ENCODE measurements around the gene PGLYRP1. TPM values are rescaled to one million over a fixed set of nuclear protein-coding genes. Genes with fewer than 3 reads are reported as not detected.

Gene PGLYRP1
- total RNA-seq, 1 experiment from 2014 or later = not detected

DNA sequence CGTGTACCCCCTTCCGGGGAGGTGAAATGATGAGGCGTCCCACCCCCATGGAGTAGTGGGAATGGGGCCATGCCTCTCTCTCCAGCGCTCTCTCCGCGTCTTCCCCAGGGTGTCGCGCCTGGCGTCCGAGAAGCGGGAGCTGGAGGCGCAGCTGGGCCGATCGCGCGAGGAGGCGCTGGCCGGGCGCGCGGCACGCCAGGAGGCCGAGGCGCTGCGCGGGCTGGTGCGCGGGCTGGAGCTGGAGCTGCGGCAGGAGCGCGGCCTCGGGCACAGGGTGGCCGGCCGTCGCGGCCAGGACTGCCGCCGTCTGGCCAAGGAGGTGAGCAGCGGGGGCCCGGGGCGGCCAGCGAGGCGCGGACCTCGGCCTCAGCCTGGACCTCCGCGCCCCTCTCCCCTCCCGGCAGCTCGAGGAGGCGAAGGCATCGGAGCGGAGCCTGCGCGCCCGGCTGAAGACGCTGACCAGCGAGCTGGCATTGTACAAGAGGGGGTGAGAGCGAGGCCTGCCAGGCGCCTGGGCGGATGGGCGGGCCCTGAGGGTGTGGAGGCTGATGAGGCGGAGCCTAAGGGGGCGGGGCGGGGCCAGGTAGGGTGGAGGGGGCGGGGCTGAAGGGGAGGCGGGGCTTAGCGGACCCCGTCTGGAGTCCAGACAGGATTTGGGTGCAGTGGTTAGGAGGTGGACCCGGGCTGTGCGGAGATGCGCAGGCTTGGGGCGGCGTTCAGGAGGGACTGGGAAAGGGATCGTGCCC lies 7.7 kb downstream of the PGLYRP1 start:
- peak; percentile 54 for ATAC-seq
- no peaks in the 10 kb centered on the region for H3K9me2 ChIP-seq (ENCODE audit: insufficient read depth)
- intact Hi-C loops (cut with micrococcal nuclease) = loop anchor here (5.0 kb wide), 1 partner anchor 103 kb away; the partner anchor contains the start of gene NANOS2
- ChIA-PET RAD21 (ENCODE audit: low non-redundant PET in 1 of 2, low total read pairs in 2 of 2, uncharacterized antibody in 2 of 2, unreplicated experiment in 2 of 2) (no interaction called here), CTCF (no interaction called here), POLR2A (interaction anchor here (0.6 kb wide), 1 partner anchor 589 kb away, joined by 3 read pairs; no protein-coding TSS in a partner anchor)
- no peaks in the 10 kb centered on the region for H3K9me3 ChIP-seq (ENCODE audit: control insufficient read depth in 1 of 2, insufficient read depth in 1 of 2, low read depth in 1 of 2, low read length in 2 of 2)
- H3K9ac ChIP-seq (ENCODE audit: low read length) = no peak overlapping the region
- TF ChIP-seq YY1 (IDR thresholded peaks at IDR 0.05; ENCODE audit: extremely low read depth, insufficient replicate concordance, low read depth, low read length) (no peak), ZFX (IDR thresholded peaks at IDR 0.05) (no peak), POLR2A (IDR thresholded peaks at IDR 0.05; ENCODE audit: borderline replicate concordance, extremely low read depth, insufficient read depth, insufficient read length) (no peak), SIN3A (IDR thresholded peaks at IDR 0.05; ENCODE audit: low read depth) (no peak)
- TF ChIP-seq, protein P1, sequence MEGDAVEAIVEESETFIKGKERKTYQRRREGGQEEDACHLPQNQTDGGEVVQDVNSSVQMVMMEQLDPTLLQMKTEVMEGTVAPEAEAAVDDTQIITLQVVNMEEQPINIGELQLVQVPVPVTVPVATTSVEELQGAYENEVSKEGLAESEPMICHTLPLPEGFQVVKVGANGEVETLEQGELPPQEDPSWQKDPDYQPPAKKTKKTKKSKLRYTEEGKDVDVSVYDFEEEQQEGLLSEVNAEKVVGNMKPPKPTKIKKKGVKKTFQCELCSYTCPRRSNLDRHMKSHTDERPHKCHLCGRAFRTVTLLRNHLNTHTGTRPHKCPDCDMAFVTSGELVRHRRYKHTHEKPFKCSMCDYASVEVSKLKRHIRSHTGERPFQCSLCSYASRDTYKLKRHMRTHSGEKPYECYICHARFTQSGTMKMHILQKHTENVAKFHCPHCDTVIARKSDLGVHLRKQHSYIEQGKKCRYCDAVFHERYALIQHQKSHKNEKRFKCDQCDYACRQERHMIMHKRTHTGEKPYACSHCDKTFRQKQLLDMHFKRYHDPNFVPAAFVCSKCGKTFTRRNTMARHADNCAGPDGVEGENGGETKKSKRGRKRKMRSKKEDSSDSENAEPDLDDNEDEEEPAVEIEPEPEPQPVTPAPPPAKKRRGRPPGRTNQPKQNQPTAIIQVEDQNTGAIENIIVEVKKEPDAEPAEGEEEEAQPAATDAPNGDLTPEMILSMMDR (IDR thresholded peaks at IDR 0.05 in 2 of 3, conservative IDR thresholded peaks at IDR 0.05 in 1 of 3; ENCODE audit: borderline replicate concordance in 1 of 3, insufficient read depth in 1 of 3, low read depth in 2 of 3, low read length in 2 of 3) = no peak
- no peak overlapping the region for H2AFZ ChIP-seq (ENCODE audit: low read depth, low read length, poor library complexity, severe bottlenecking)
- H3K36me3 ChIP-seq (ENCODE audit: control insufficient read depth in 1 of 2, insufficient read depth in 2 of 2, low read length in 2 of 2) = no peaks in the 10 kb centered on the region; a peak in 1 of 4 replicates
- H3K79me2 ChIP-seq (ENCODE audit: insufficient read depth, low read length) = no peaks in the 10 kb centered on the region
- peaks cover 3 to 10% of the 10 kb centered on the region in 2 experiments; a peak in 3 of 4 replicates for H3K4me1 ChIP-seq (ENCODE audit: control insufficient read depth in 1 of 2, insufficient read depth in 2 of 2, low read length in 2 of 2)
- H3K4me3 ChIP-seq (replicated peaks in 1 of 2; ENCODE audit: low read depth in 1 of 2, low read length in 2 of 2) = no peak overlapping the region
- no peak overlapping the region for H3K27ac ChIP-seq (ENCODE audit: low read depth, low read length)
- H3K4me2 ChIP-seq (ENCODE audit: low read length) = no peak overlapping the region
- no peaks in the 10 kb centered on the region for H4K20me1 ChIP-seq (ENCODE audit: insufficient read depth)
- no peak for DNase-seq (ENCODE audit: low read depth, low spot score)
- H3K27me3 ChIP-seq (ENCODE audit: insufficient read depth, low read length) = no peaks in the 10 kb centered on the region
- BruUV-seq (replicated peaks) = no TSS peak

DNA sequence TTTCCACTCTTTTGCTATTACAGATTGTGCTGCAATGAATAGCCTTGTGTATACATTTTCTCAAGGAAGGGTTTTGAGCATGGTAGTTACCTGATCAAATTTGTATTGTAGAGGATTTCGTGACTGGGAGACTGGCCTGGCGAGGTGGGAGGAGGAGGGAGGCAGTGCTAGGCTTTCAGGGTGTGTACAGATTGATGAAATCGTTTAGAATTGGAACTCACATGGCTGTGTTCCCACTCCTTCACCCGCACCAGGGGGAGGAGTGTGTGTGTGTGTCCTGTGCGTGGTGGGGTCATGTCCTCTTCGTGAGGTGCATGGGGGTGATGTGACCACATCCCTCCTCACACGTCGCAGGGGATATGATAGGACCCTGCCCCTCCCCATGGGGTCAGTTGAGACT lies 8.3 kb downstream of the PGLYRP1 start:
- H3K27ac ChIP-seq (ENCODE audit: low read depth, low read length) = no peak overlapping the region
- H3K4me3 ChIP-seq (replicated peaks in 1 of 2; ENCODE audit: low read depth in 1 of 2, low read length in 2 of 2) = no peak overlapping the region
- H3K79me2 ChIP-seq (ENCODE audit: insufficient read depth, low read length) = no peaks in the 10 kb centered on the region
- ChIA-PET RAD21 (ENCODE audit: low non-redundant PET in 1 of 2, low total read pairs in 2 of 2, uncharacterized antibody in 2 of 2, unreplicated experiment in 2 of 2) (no interaction called here), CTCF (no interaction called here), POLR2A (no interaction called here)
- no peak overlapping the region for H3K9ac ChIP-seq (ENCODE audit: low read length)
- no peaks in the 10 kb centered on the region for H3K27me3 ChIP-seq (ENCODE audit: insufficient read depth, low read length)
- H2AFZ ChIP-seq (ENCODE audit: low read depth, low read length, poor library complexity, severe bottlenecking) = no peak overlapping the region
- no peaks in the 10 kb centered on the region for H3K9me2 ChIP-seq (ENCODE audit: insufficient read depth)
- H3K4me2 ChIP-seq (ENCODE audit: low read length) = no peak overlapping the region
- BruUV-seq (replicated peaks) = no TSS peak
- no peaks in the 10 kb centered on the region; a peak in 1 of 4 replicates for H3K36me3 ChIP-seq (ENCODE audit: control insufficient read depth in 1 of 2, insufficient read depth in 2 of 2, low read length in 2 of 2)
- no peaks in the 10 kb centered on the region for H4K20me1 ChIP-seq (ENCODE audit: insufficient read depth)
- DNase-seq (ENCODE audit: low read depth, low spot score) (no peak), ATAC-seq (no peak)
- H3K4me1 ChIP-seq (ENCODE audit: control insufficient read depth in 1 of 2, insufficient read depth in 2 of 2, low read length in 2 of 2) = peaks cover 3 to 6% of the 10 kb centered on the region in 2 experiments; a peak in 3 of 4 replicates
- H3K9me3 ChIP-seq (ENCODE audit: control insufficient read depth in 1 of 2, insufficient read depth in 1 of 2, low read depth in 1 of 2, low read length in 2 of 2) = no peaks in the 10 kb centered on the region
- intact Hi-C loops (cut with micrococcal nuclease) = no loop called here
- TF ChIP-seq ELF1 (IDR thresholded peaks at IDR 0.05; ENCODE audit: borderline replicate concordance, low read depth) (no peak), YY1 (IDR thresholded peaks at IDR 0.05; ENCODE audit: extremely low read depth, insufficient replicate concordance, low read depth, low read length) (no peak), POLR2AphosphoS5 (IDR thresholded peaks at IDR 0.05; ENCODE audit: low read depth, low read length) (no peak), JUND (IDR thresholded peaks at IDR 0.05) (no peak), ZFX (IDR thresholded peaks at IDR 0.05) (no peak), EGR1 (IDR thresholded peaks at IDR 0.05; ENCODE audit: low read depth) (no peak), EZH2 (IDR thresholded peaks at IDR 0.05) (no peak), SIN3A (IDR thresholded peaks at IDR 0.05; ENCODE audit: low read depth) (no peak), TCF7L2 (IDR thresholded peaks at IDR 0.05; ENCODE audit: borderline replicate concordance, extremely low read depth, insufficient read depth, insufficient read length) (no peak), RAD21 (IDR thresholded peaks at IDR 0.05; ENCODE audit: low read depth) (no peak)
- TF ChIP-seq, protein P2, sequence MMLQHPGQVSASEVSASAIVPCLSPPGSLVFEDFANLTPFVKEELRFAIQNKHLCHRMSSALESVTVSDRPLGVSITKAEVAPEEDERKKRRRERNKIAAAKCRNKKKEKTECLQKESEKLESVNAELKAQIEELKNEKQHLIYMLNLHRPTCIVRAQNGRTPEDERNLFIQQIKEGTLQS (IDR thresholded peaks at IDR 0.05) = no peak
- TF ChIP-seq, protein P3, sequence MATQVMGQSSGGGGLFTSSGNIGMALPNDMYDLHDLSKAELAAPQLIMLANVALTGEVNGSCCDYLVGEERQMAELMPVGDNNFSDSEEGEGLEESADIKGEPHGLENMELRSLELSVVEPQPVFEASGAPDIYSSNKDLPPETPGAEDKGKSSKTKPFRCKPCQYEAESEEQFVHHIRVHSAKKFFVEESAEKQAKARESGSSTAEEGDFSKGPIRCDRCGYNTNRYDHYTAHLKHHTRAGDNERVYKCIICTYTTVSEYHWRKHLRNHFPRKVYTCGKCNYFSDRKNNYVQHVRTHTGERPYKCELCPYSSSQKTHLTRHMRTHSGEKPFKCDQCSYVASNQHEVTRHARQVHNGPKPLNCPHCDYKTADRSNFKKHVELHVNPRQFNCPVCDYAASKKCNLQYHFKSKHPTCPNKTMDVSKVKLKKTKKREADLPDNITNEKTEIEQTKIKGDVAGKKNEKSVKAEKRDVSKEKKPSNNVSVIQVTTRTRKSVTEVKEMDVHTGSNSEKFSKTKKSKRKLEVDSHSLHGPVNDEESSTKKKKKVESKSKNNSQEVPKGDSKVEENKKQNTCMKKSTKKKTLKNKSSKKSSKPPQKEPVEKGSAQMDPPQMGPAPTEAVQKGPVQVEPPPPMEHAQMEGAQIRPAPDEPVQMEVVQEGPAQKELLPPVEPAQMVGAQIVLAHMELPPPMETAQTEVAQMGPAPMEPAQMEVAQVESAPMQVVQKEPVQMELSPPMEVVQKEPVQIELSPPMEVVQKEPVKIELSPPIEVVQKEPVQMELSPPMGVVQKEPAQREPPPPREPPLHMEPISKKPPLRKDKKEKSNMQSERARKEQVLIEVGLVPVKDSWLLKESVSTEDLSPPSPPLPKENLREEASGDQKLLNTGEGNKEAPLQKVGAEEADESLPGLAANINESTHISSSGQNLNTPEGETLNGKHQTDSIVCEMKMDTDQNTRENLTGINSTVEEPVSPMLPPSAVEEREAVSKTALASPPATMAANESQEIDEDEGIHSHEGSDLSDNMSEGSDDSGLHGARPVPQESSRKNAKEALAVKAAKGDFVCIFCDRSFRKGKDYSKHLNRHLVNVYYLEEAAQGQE (IDR thresholded peaks at IDR 0.05; ENCODE audit: low read depth) = no peak

Measured in HCT116 (cell line).